ENCODE data around the gene GDPD5.

GDPD5 gene

DNA sequence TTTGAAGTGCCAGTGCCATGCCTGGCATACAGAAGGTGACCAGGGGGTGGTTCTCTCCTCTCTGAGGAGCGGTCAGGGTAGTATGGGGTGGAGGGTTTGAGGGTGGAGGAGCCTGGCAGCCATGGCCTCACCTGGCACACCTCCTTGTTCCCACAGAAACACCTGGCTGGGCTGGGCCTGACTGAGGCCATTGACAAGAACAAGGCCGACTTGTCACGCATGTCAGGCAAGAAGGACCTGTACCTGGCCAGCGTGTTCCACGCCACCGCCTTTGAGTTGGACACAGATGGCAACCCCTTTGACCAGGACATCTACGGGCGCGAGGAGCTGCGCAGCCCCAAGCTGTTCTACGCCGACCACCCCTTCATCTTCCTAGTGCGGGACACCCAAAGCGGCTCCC, 45.9 kb upstream of the GDPD5 start:
- Histone ChIP-seq H3K4ac (ENCODE audit: low read depth in 1 of 2, low read length in 2 of 2) (no peak overlapping the region), H2BK120ac (ENCODE audit: low read depth, low read length) (no peak overlapping the region), H3K4me3 (ENCODE audit: insufficient read depth in 1 of 2, low read depth in 1 of 2, low read length in 2 of 2) (no peak overlapping the region), H3K4me1 (ENCODE audit: control insufficient read depth, insufficient read depth, low read depth, low read length) (peaks cover 31% of the 10 kb centered on the region), H3K27ac (ENCODE audit: low read length, poor library complexity, severe bottlenecking) (no peak overlapping the region), H4K8ac (ENCODE audit: low read length) (no peak overlapping the region), H2AFZ (ENCODE audit: low read depth, low read length) (no peak overlapping the region), H3K79me1 (replicated peaks; ENCODE audit: low read length, poor library complexity, severe bottlenecking) (peaks cover 23% of the 10 kb centered on the region), H2AK5ac (ENCODE audit: low read length, severe bottlenecking) (no peak overlapping the region), H2BK5ac (ENCODE audit: low read depth, low read length, poor library complexity, severe bottlenecking) (no peak overlapping the region), H3K23ac (ENCODE audit: low read length in 2 of 2) (no peak overlapping the region), H3K36me3 (ENCODE audit: control insufficient read depth in 1 of 2, insufficient read depth in 2 of 2, low read depth in 1 of 2, low read length in 2 of 2) (peaks cover 77 to 84% of the 10 kb centered on the region in 2 experiments), H3K9me3 (ENCODE audit: control insufficient read depth, low read length) (no peaks in the 10 kb centered on the region), H4K91ac (ENCODE audit: low read length) (no peak overlapping the region), H3K14ac (ENCODE audit: low read length in 2 of 2) (no peak overlapping the region), H3K18ac (ENCODE audit: low read depth in 1 of 2, low read length in 2 of 2) (no peak overlapping the region), H3K9ac (ENCODE audit: low read length) (no peak overlapping the region), H3K4me2 (ENCODE audit: low read length, poor library complexity, severe bottlenecking) (no peak overlapping the region), H3K27me3 (ENCODE audit: control insufficient read depth in 1 of 2, insufficient read depth in 1 of 2, low read length in 2 of 2) (no peaks in the 10 kb centered on the region), H2BK15ac (ENCODE audit: low read depth, poor library complexity, severe bottlenecking) (no peak overlapping the region), H2BK12ac (ENCODE audit: low read length in 2 of 2) (no peak overlapping the region)
- 98% methylated on average over 13 of the region's 14 CpGs for WGBS
- no peak for DNase-seq

DNA sequence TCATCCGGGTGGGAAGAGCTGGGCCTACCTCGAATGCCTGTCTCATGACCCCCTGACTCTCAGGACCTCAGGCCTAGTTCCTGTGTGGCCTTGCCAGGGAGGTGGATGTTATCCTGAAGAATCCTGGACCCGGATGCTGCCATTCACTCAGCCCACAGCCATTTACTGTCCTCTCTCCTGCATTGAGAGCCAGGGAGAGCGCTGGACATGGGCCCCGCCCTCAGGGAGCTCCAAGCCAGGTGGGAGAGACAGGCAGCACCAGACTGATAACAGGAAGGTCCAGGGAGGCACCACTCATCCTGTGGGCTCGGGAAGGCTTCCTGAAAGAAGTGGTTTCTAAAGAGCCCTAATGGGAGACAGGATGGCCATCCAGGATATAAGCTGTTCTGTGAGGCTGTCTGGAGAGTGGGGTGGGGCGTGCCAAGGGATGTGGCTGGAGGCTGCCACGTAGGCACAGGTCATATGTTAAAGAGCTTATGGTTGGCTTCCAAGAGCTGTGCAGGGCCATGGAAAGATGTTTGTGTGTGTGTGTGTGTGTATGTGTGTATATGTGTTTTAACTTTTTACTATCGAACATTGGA, 44.9 kb upstream of the GDPD5 start:
- Histone ChIP-seq H3K9me3 (ENCODE audit: control insufficient read depth, low read length) (no peaks in the 10 kb centered on the region), H2BK12ac (ENCODE audit: low read length in 2 of 2) (no peak overlapping the region), H3K4ac (ENCODE audit: low read depth in 1 of 2, low read length in 2 of 2) (no peak overlapping the region), H3K14ac (ENCODE audit: low read length in 2 of 2) (no peak overlapping the region), H3K9ac (ENCODE audit: low read length) (peak overlapping the region; percentile 10), H3K23ac (ENCODE audit: low read length in 2 of 2) (no peak overlapping the region), H3K18ac (ENCODE audit: low read depth in 1 of 2, low read length in 2 of 2) (no peak overlapping the region), H3K4me3 (ENCODE audit: insufficient read depth in 1 of 2, low read depth in 1 of 2, low read length in 2 of 2) (no peak overlapping the region), H3K4me1 (ENCODE audit: control insufficient read depth, insufficient read depth, low read depth, low read length) (peaks cover 33% of the 10 kb centered on the region), H3K79me1 (replicated peaks; ENCODE audit: low read length, poor library complexity, severe bottlenecking) (peaks cover 23% of the 10 kb centered on the region), H3K4me2 (ENCODE audit: low read length, poor library complexity, severe bottlenecking) (no peak overlapping the region), H2BK15ac (ENCODE audit: low read depth, poor library complexity, severe bottlenecking) (no peak overlapping the region), H4K91ac (ENCODE audit: low read length) (no peak overlapping the region), H2BK5ac (ENCODE audit: low read depth, low read length, poor library complexity, severe bottlenecking) (no peak overlapping the region), H2AFZ (ENCODE audit: low read depth, low read length) (no peak overlapping the region), H2BK120ac (ENCODE audit: low read depth, low read length) (no peak overlapping the region), H3K36me3 (ENCODE audit: control insufficient read depth in 1 of 2, insufficient read depth in 2 of 2, low read depth in 1 of 2, low read length in 2 of 2) (peaks cover 85 to 91% of the 10 kb centered on the region in 2 experiments), H3K27me3 (ENCODE audit: control insufficient read depth in 1 of 2, insufficient read depth in 1 of 2, low read length in 2 of 2) (no peaks in the 10 kb centered on the region), H2AK5ac (ENCODE audit: low read length, severe bottlenecking) (no peak overlapping the region), H3K27ac (ENCODE audit: low read length, poor library complexity, severe bottlenecking) (no peak overlapping the region), H4K8ac (ENCODE audit: low read length) (no peak overlapping the region)
- DNase-seq = no peak
- WGBS = 88% methylated on average over 8 of the region's 9 CpGs

DNA sequence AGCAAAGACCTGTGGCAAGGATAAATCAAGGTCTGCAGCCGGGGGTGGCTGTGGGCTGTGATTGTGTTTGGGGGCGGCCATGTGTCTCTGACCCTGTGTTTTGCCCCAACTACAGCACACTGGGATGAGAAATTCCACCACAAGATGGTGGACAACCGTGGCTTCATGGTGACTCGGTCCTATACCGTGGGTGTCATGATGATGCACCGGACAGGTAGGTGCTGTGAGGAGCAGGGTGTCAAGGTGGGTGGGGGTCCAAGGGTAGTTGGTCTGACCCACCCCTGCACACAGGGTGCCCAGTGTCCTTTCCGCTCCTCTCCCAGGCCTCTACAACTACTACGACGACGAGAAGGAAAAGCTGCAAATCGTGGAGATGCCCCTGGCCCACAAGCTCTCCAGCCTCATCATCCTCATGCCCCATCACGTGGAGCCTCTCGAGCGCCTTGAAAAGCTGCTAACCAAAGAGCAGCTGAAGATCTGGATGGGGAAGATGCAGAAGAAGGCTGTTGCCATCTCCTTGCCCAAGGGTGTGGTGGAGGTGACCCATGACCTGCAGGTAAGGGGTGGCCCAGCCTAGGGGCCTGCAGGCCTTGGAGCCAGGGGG, 43.0 kb upstream of the GDPD5 start:
- Histone ChIP-seq H3K27me3 (ENCODE audit: control insufficient read depth in 1 of 2, insufficient read depth in 1 of 2, low read length in 2 of 2) (no peaks in the 10 kb centered on the region), H3K18ac (ENCODE audit: low read depth in 1 of 2, low read length in 2 of 2) (no peak overlapping the region), H2BK5ac (ENCODE audit: low read depth, low read length, poor library complexity, severe bottlenecking) (no peak overlapping the region), H3K4ac (ENCODE audit: low read depth in 1 of 2, low read length in 2 of 2) (no peak overlapping the region), H3K36me3 (ENCODE audit: control insufficient read depth in 1 of 2, insufficient read depth in 2 of 2, low read depth in 1 of 2, low read length in 2 of 2) (peaks cover 73 to 81% of the 10 kb centered on the region in 2 experiments), H2BK120ac (ENCODE audit: low read depth, low read length) (no peak overlapping the region), H2AFZ (ENCODE audit: low read depth, low read length) (no peak overlapping the region), H3K4me1 (ENCODE audit: control insufficient read depth, insufficient read depth, low read depth, low read length) (peaks cover 45% of the 10 kb centered on the region), H3K4me2 (ENCODE audit: low read length, poor library complexity, severe bottlenecking) (no peak overlapping the region), H3K4me3 (ENCODE audit: insufficient read depth in 1 of 2, low read depth in 1 of 2, low read length in 2 of 2) (no peak overlapping the region), H3K23ac (ENCODE audit: low read length in 2 of 2) (no peak overlapping the region), H2BK12ac (ENCODE audit: low read length in 2 of 2) (no peak overlapping the region), H3K9me3 (ENCODE audit: control insufficient read depth, low read length) (no peaks in the 10 kb centered on the region), H2BK15ac (ENCODE audit: low read depth, poor library complexity, severe bottlenecking) (no peak overlapping the region), H4K91ac (ENCODE audit: low read length) (no peak overlapping the region), H2AK5ac (ENCODE audit: low read length, severe bottlenecking) (no peak overlapping the region), H3K9ac (ENCODE audit: low read length) (peak overlapping the region; percentile 30), H3K14ac (ENCODE audit: low read length in 2 of 2) (no peak overlapping the region), H4K8ac (ENCODE audit: low read length) (no peak overlapping the region), H3K79me1 (replicated peaks; ENCODE audit: low read length, poor library complexity, severe bottlenecking) (peaks cover 23% of the 10 kb centered on the region), H3K27ac (ENCODE audit: low read length, poor library complexity, severe bottlenecking) (no peak overlapping the region)
- WGBS = 87% methylated on average over 9 of the region's 14 CpGs
- DNase-seq = no peak

DNA sequence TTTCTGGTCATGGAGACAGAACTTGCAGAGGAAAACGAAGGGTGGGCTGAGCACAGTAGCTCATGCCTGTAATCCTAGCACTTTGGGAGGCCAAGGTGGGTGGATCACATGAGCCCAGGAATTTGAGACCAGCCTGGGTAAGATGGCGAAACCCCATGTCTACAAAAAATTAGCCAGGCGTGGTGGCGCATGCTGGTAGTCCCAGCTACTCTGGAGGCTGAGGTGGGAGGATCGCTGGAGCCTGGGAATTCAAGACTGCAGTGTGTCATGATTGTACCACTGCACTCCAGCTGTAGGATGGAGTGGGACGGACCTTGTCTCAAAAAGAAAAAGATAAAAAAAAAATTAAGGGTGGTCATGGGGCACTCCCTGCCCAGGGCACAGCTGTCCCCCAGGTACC, 42.2 kb upstream of the GDPD5 start:
- no peak overlapping the region for H4K91ac ChIP-seq (ENCODE audit: low read length)
- H2AFZ ChIP-seq (ENCODE audit: low read depth, low read length) = no peak overlapping the region
- H3K4me1 ChIP-seq (ENCODE audit: control insufficient read depth, insufficient read depth, low read depth, low read length) = peaks cover 45% of the 10 kb centered on the region
- no peak overlapping the region for H3K18ac ChIP-seq (ENCODE audit: low read depth in 1 of 2, low read length in 2 of 2)
- no peak overlapping the region for H3K4me3 ChIP-seq (ENCODE audit: insufficient read depth in 1 of 2, low read depth in 1 of 2, low read length in 2 of 2)
- 96% methylated on average over 6 of the region's 6 CpGs for WGBS
- no peaks in the 10 kb centered on the region for H3K27me3 ChIP-seq (ENCODE audit: control insufficient read depth in 1 of 2, insufficient read depth in 1 of 2, low read length in 2 of 2)
- no peaks in the 10 kb centered on the region for H3K9me3 ChIP-seq (ENCODE audit: control insufficient read depth, low read length)
- H3K4ac ChIP-seq (ENCODE audit: low read depth in 1 of 2, low read length in 2 of 2) = no peak overlapping the region
- H2BK15ac ChIP-seq (ENCODE audit: low read depth, poor library complexity, severe bottlenecking) = no peak overlapping the region
- H3K36me3 ChIP-seq (ENCODE audit: control insufficient read depth in 1 of 2, insufficient read depth in 2 of 2, low read depth in 1 of 2, low read length in 2 of 2) = peaks cover 66 to 73% of the 10 kb centered on the region in 2 experiments
- no peak overlapping the region for H3K14ac ChIP-seq (ENCODE audit: low read length in 2 of 2)
- H2BK12ac ChIP-seq (ENCODE audit: low read length in 2 of 2) = no peak overlapping the region
- DNase-seq = no peak
- H2AK5ac ChIP-seq (ENCODE audit: low read length, severe bottlenecking) = no peak overlapping the region
- peak overlapping the region; percentile 30 for H3K9ac ChIP-seq (ENCODE audit: low read length)
- H3K23ac ChIP-seq (ENCODE audit: low read length in 2 of 2) = no peak overlapping the region
- H4K8ac ChIP-seq (ENCODE audit: low read length) = no peak overlapping the region
- no peak overlapping the region for H2BK5ac ChIP-seq (ENCODE audit: low read depth, low read length, poor library complexity, severe bottlenecking)
- no peak overlapping the region for H2BK120ac ChIP-seq (ENCODE audit: low read depth, low read length)
- H3K27ac ChIP-seq (ENCODE audit: low read length, poor library complexity, severe bottlenecking) = peak overlapping the region; percentile 9
- peaks cover 23% of the 10 kb centered on the region for H3K79me1 ChIP-seq (replicated peaks; ENCODE audit: low read length, poor library complexity, severe bottlenecking)
- H3K4me2 ChIP-seq (ENCODE audit: low read length, poor library complexity, severe bottlenecking) = no peak overlapping the region
